ENCODE data around the gene TRAPPC8. TPM values are rescaled to one million over a fixed set of nuclear protein-coding genes. Genes with fewer than 3 reads are reported as not detected.

TRAPPC8 gene
- total and polyA plus RNA-seq, 10 of the 15 experiments (the other 5 are each of a cell fraction or from before 2014, with no cell fraction given) = 13.0 to 75.4 (median 24.8) TPM

DNA sequence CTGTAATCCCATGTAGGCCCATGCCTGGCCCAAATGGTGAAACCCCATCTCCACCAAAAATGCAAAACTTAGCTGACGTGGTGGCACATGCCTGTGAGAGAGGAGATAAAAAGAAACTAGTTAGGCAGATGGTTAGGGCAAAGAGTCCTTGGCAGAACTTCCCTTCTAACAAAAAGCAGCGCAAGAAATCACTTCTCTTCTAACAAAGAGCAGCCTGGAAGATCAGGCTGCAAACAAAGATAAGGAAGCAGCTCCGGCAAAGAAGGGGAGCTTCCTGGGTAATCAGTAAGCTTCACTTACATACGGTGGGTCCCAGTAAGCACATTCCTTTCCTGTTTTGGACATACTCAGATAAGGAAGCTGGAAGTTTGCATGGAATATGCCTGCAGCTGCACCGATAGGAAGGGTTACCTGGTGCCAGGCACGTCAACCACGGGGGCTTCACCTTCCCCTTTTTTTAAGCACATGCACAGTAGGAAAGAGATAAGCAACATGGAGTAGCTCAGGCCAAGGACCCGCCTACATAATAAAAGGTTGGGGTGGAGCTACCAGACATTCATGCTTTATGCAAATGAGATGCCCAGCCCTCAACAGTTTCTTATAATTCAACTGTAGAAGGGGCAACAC is 121.3 kb downstream of the TRAPPC8 start:
- intact Hi-C loops (cut with micrococcal nuclease; ENCODE audit: unreplicated experiment) = loop anchor here (5.0 kb wide), 1 partner anchor 136 kb away; no protein-coding TSS in a partner anchor
- no peak for DNase-seq (ENCODE audit: low read depth, low spot score)
- no peak overlapping the region for H3K27ac ChIP-seq (ENCODE audit: control insufficient read depth, insufficient read depth)
- no peak for ATAC-seq
- FAIRE-seq = no peak
- WGBS (ENCODE audit: insufficient coverage, insufficient replicate concordance, low lambda C conversion rate, missing lambda C conversion rate) = 31% methylated on average over 8 of the region's 8 CpGs
- H3K27me3 ChIP-seq (replicated peaks in 1 of 2; ENCODE audit: control insufficient read depth in 2 of 2, insufficient read depth in 2 of 2, low read length in 1 of 2) = no peaks in the 10 kb centered on the region
- H4K20me1 ChIP-seq (ENCODE audit: control insufficient read depth, insufficient read depth) = no peaks in the 10 kb centered on the region
- POLR2A ChIA-PET = interaction anchor here (0.6 kb wide), 1 partner anchor 87 kb away, joined by 5 read pairs; no protein-coding TSS in a partner anchor
- no peaks in the 10 kb centered on the region for H3K36me3 ChIP-seq (ENCODE audit: control insufficient read depth in 2 of 2, insufficient read depth in 2 of 2, low read length in 1 of 2)
- H3K4me1 ChIP-seq (ENCODE audit: control insufficient read depth, insufficient read depth, low read length) = peaks cover 3% of the 10 kb centered on the region; the same call in 1 of the 2 replicates
- TF ChIP-seq BHLHE40 (IDR thresholded peaks at IDR 0.05; ENCODE audit: borderline replicate concordance in 1 of 2, low read depth in 2 of 2, low read length in 1 of 2) (peak in 1 of 2 experiments; percentile 16; a peak in 1 of 4 replicates), MEF2A (IDR thresholded peaks at IDR 0.05; ENCODE audit: insufficient read depth, low read depth, low read length) (no peak)
- H3K4me3 ChIP-seq = no peak overlapping the region
- RAD21 ChIA-PET (ENCODE audit: unreplicated experiment) = interaction anchor here (0.6 to 2.1 kb wide), 7 partner anchors 29 to 266 kb away, joined by 3 to 7 read pairs (median 3); no protein-coding TSS in a partner anchor
- H3K9me3 ChIP-seq (replicated peaks; ENCODE audit: control insufficient read depth, insufficient read depth, low read length) = no peaks in the 10 kb centered on the region; the same call in 2 of the 3 replicates
- in situ Hi-C loops (cut with MboI) = loop anchor here (5.0 kb wide), 2 partner anchors 79 to 264 kb away; no protein-coding TSS in a partner anchor
- peak overlapping the region; percentile 47 for H2AFZ ChIP-seq (ENCODE audit: control insufficient read depth, low read depth, low read length)
- BruUV-seq (replicated peaks) = no TSS peak
- H3K9ac ChIP-seq (ENCODE audit: control insufficient read depth, insufficient read depth, low read length) = no peak overlapping the region
- no peak overlapping the region for H3K4me2 ChIP-seq (ENCODE audit: control insufficient read depth, insufficient read depth)
- CTCF ChIA-PET = interaction anchor here (0.5 to 2.9 kb wide), 15 partner anchors 17 to 397 kb away, joined by 3 to 37 read pairs (median 6); no protein-coding TSS in a partner anchor
- no peaks in the 10 kb centered on the region for H3K79me2 ChIP-seq (ENCODE audit: control insufficient read depth, insufficient read depth, low read length)
- SMC1A ChIA-PET (ENCODE audit: uncharacterized antibody, unreplicated experiment) = interaction anchor here (0.7 to 3.3 kb wide), 18 partner anchors 9 to 285 kb away, joined by 3 to 29 read pairs (median 4); partner anchors contain the start of gene TRAPPC8

GRCh38 chr18:31819925-31820229 is 123.1 kb downstream of the TRAPPC8 start:
- ATAC-seq = peak; percentile 15; the same call in 2 of the 3 replicates
- H3K79me2 ChIP-seq (ENCODE audit: control insufficient read depth, insufficient read depth, low read length) = no peaks in the 10 kb centered on the region
- no TSS peak for BruUV-seq (replicated peaks)
- H3K4me1 ChIP-seq (ENCODE audit: control insufficient read depth, insufficient read depth, low read length) = no peaks in the 10 kb centered on the region; the same call in 1 of the 2 replicates
- H3K9me3 ChIP-seq (replicated peaks; ENCODE audit: control insufficient read depth, insufficient read depth, low read length) = no peaks in the 10 kb centered on the region
- TF ChIP-seq, protein P1, sequence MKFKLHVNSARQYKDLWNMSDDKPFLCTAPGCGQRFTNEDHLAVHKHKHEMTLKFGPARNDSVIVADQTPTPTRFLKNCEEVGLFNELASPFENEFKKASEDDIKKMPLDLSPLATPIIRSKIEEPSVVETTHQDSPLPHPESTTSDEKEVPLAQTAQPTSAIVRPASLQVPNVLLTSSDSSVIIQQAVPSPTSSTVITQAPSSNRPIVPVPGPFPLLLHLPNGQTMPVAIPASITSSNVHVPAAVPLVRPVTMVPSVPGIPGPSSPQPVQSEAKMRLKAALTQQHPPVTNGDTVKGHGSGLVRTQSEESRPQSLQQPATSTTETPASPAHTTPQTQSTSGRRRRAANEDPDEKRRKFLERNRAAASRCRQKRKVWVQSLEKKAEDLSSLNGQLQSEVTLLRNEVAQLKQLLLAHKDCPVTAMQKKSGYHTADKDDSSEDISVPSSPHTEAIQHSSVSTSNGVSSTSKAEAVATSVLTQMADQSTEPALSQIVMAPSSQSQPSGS (IDR thresholded peaks at IDR 0.05; ENCODE audit: low read length) = 0 out of 2 replicates have a peak, but pooled peaks have one; percentile 12
- no peak for TF ChIP-seq EED (IDR thresholded peaks at IDR 0.05; ENCODE audit: low read depth)
- in situ Hi-C loops (cut with MboI) (loop anchor here (5.0 kb wide), 2 partner anchors 78 to 263 kb away; no protein-coding TSS in a partner anchor), intact Hi-C loops (cut with micrococcal nuclease; ENCODE audit: unreplicated experiment) (loop anchor here (1.0 to 5.0 kb wide), 6 partner anchors 79 to 393 kb away; no protein-coding TSS in a partner anchor)
- DNase-seq (ENCODE audit: low read depth, low spot score) = no peak
- no peak overlapping the region for H2AFZ ChIP-seq (ENCODE audit: control insufficient read depth, low read depth, low read length)
- H3K27me3 ChIP-seq (replicated peaks in 1 of 2; ENCODE audit: control insufficient read depth in 2 of 2, insufficient read depth in 2 of 2, low read length in 1 of 2) = no peaks in the 10 kb centered on the region
- POLR2A ChIA-PET = no interaction called here
- no peak overlapping the region for H3K27ac ChIP-seq (ENCODE audit: control insufficient read depth, insufficient read depth)
- H3K4me2 ChIP-seq (ENCODE audit: control insufficient read depth, insufficient read depth) = no peak overlapping the region
- RAD21 ChIA-PET (ENCODE audit: unreplicated experiment) = interaction anchor here (0.6 to 2.1 kb wide), 13 partner anchors 32 to 267 kb away, joined by 3 to 14 read pairs (median 4); no protein-coding TSS in a partner anchor
- WGBS (ENCODE audit: insufficient coverage, insufficient replicate concordance, low lambda C conversion rate, missing lambda C conversion rate) = 100% methylated on average over 1 of the region's 1 CpG
- no peak overlapping the region for H3K9ac ChIP-seq (ENCODE audit: control insufficient read depth, insufficient read depth, low read length)
- CTCF ChIA-PET = interaction anchor here (0.6 to 2.9 kb wide), 26 partner anchors 9 to 313 kb away, joined by 3 to 37 read pairs (median 4); no protein-coding TSS in a partner anchor
- no peak for FAIRE-seq
- SMC1A ChIA-PET (ENCODE audit: uncharacterized antibody, unreplicated experiment) = interaction anchor here (0.7 to 3.3 kb wide), 17 partner anchors 10 to 263 kb away, joined by 3 to 29 read pairs (median 3); no protein-coding TSS in a partner anchor
- H3K36me3 ChIP-seq (ENCODE audit: control insufficient read depth in 2 of 2, insufficient read depth in 2 of 2, low read length in 1 of 2) = no peaks in the 10 kb centered on the region
- H4K20me1 ChIP-seq (ENCODE audit: control insufficient read depth, insufficient read depth) = no peaks in the 10 kb centered on the region
- no peak overlapping the region for H3K4me3 ChIP-seq
